Small intestine (tissue), 7 donors: ENCODE results near the gene TMEM143. TPM values are rescaled to one million over a fixed set of nuclear protein-coding genes. Genes with fewer than 3 reads are reported as not detected.
A peak's percentile ranks its signal among the peaks of the same experiment; 100 is the strongest.
"Not testable (repeated sequence)": the region's sequence is repeated elsewhere in the genome, so short reads cannot be mapped to it uniquely, and the experiment has no call there.

Source experiments
- DNase-seq, 2 donors: peaks; one replicate each; pipeline versions ENCODE4 v3.0.0 to v3.0.0-alpha.2; 2013
- FAIRE-seq: peaks from 2 replicates; lab custom pipeline; 2012; peaks lifted over from hg19 to GRCh38; lab: Jason Lieb, UNC
- H3K27ac ChIP-seq, 3 donors: one replicate each; pipeline ENCODE4 v1.5.1; 2013; ENCODE audit warnings: low read length in 2 of 3, mild to moderate bottlenecking in 2 of 3, control low read depth in 1 of 3, inconsistent platforms in 1 of 3, low read depth in 1 of 3, moderate library complexity in 1 of 3
- H3K27me3 ChIP-seq, 3 donors: one replicate each; pipeline ENCODE4 v1.6.1; 2013; ENCODE audit warnings: low read length in 3 of 3, inconsistent platforms in 1 of 3; ENCODE audit not compliant: control insufficient read depth in 3 of 3, insufficient read depth in 3 of 3
- H3K36me3 ChIP-seq, 3 donors: one replicate each; pipeline ENCODE4 v1.6.1; 2013; ENCODE audit warnings: low read length in 3 of 3, inconsistent platforms in 1 of 3, low read depth in 1 of 3, mild to moderate bottlenecking in 1 of 3, moderate library complexity in 1 of 3; ENCODE audit not compliant: control insufficient read depth in 3 of 3, insufficient read depth in 2 of 3
- H3K4me1 ChIP-seq, 3 donors: one replicate each; pipeline ENCODE4 v1.6.1; 2013; ENCODE audit warnings: low read length in 2 of 3, inconsistent platforms in 1 of 3, low read depth in 1 of 3, mild to moderate bottlenecking in 1 of 3, moderate library complexity in 1 of 3; ENCODE audit not compliant: control insufficient read depth in 3 of 3, insufficient read depth in 2 of 3
- H3K4me3 ChIP-seq, 3 donors: one replicate each; pipeline ENCODE4 v1.5.1; 2013; ENCODE audit warnings: low read length in 3 of 3, control low read depth in 1 of 3, inconsistent platforms in 1 of 3, low read depth in 1 of 3, mild to moderate bottlenecking in 1 of 3, moderate library complexity in 1 of 3
- H3K9me3 ChIP-seq, 2 donors: one replicate each; pipeline ENCODE4 v1.6.1; 2013; ENCODE audit warnings: low read depth in 1 of 2, low read length in 1 of 2; ENCODE audit not compliant: control insufficient read depth in 2 of 2, insufficient read depth in 1 of 2
- WGBS, 3 donors: extraction: QIAGEN DNeasy Blood & Tissue Kit; methylation state at CpG; one replicate each; pipeline ENCODE4 v1.1.7; 2013; 5-methylcytosine and 5-hydroxymethylcytosine counted together
- polyA plus RNA-seq, 4 donors: library from polyadenylated mRNA; stranded (reverse) in 3 of 4; unstranded in 1 of 4; fragments of 200-250 nt in 3 of 4; fragments of 120-200 nt in 1 of 4; gene quantifications; one replicate each; pipeline versions ENCODE4 v1.2.1 to v1.2.3, GENCODE V29; 2013
- donor health status: healthy with polysubstance abuse.
- donor health status: control.
- donor health status: control.
- donor health status: Bipolar disorder and iron deficiency.
- donor health status: healthy.

Gene TMEM143
- polyA plus RNA-seq, 4 donors: 5.9 to 13.2 (median 10.6) TPM

GRCh38 chr19:48371771-48372170 lies 8.0 kb upstream of the TMEM143 start:
- peaks cover 4 to 20% (median 4%) of the 10 kb centered on the region in 3 donors for H3K4me1 ChIP-seq
- 90 to 94% (median 92%) methylated on average over 5 of the region's 5 CpGs for WGBS, 3 donors
- H3K27me3 ChIP-seq, H3K9me3 ChIP-seq, FAIRE-seq, H3K27ac ChIP-seq, DNase-seq, H3K4me3 ChIP-seq, H3K36me3 ChIP-seq: not testable (repeated sequence)

GRCh38 chr19:48371367-48371766 lies 7.6 kb upstream of the TMEM143 start:
- Histone ChIP-seq H3K27ac (no peak overlapping the region), H3K4me1 (peaks cover 4 to 20% (median 4%) of the 10 kb centered on the region in 3 donors), H3K9me3 (no peaks in the 10 kb centered on the region), H3K27me3 (no peaks in the 10 kb centered on the region), H3K4me3 (no peak overlapping the region), H3K36me3 (no peaks in the 10 kb centered on the region)
- DNase-seq (no peak), FAIRE-seq (no peak)
- WGBS, 3 donors: 68 to 75% (median 73%) methylated on average over 7 of the region's 7 CpGs

- no peak overlapping the region for H3K27ac ChIP-seq
- H3K4me3 ChIP-seq: no peak overlapping the region
- WGBS, 3 donors: 77 to 84% (median 84%) methylated on average over 4 of the region's 4 CpGs
- no peak for DNase-seq
- no peaks in the 10 kb centered on the region for H3K27me3 ChIP-seq
- H3K36me3 ChIP-seq: no peaks in the 10 kb centered on the region
- H3K4me1 ChIP-seq: peaks cover 4 to 20% (median 4%) of the 10 kb centered on the region in 3 donors
- no peaks in the 10 kb centered on the region for H3K9me3 ChIP-seq
- no peak for FAIRE-seq
Measured at GRCh38 chr19:48370955-48371354, 7.2 kb upstream of the TMEM143 start.

- no peak for FAIRE-seq
- H3K4me1 ChIP-seq: peaks cover 4 to 27% (median 4%) of the 10 kb centered on the region in 3 donors
- no peak overlapping the region for H3K4me3 ChIP-seq
- no peaks in the 10 kb centered on the region for H3K9me3 ChIP-seq
- no peaks in the 10 kb centered on the region for H3K36me3 ChIP-seq
- H3K27me3 ChIP-seq: no peaks in the 10 kb centered on the region
- DNase-seq: peak; percentile 85 to 92
- peak overlapping the region; percentile 19 to 52 (median 34) for H3K27ac ChIP-seq
- 30 to 57% (median 44%) methylated on average over 12 to 14 of the region's 14 CpGs for WGBS, 3 donors
Measured at GRCh38 chr19:48368936-48369335, 5.2 kb upstream of the TMEM143 start.

- Histone ChIP-seq H3K27ac (peak overlapping the region in 1 of 3 donors; percentile 39), H3K27me3 (no peaks in the 10 kb centered on the region), H3K36me3 (no peaks in the 10 kb centered on the region), H3K4me3 (no peak overlapping the region), H3K9me3 (no peaks in the 10 kb centered on the region), H3K4me1 (peaks cover 4 to 33% (median 4%) of the 10 kb centered on the region in 3 donors)
- WGBS, 3 donors: 35 to 63% (median 36%) methylated on average over 5 of the region's 5 CpGs
- FAIRE-seq (no peak), DNase-seq (peak in 1 of 2 donors; percentile 45)
Measured at GRCh38 chr19:48367855-48368254, 4.1 kb upstream of the TMEM143 start.

GRCh38 chr19:48365602-48366001 lies 1.9 kb upstream of the TMEM143 start:
- H3K9me3 ChIP-seq: no peaks in the 10 kb centered on the region
- 93 to 95% (median 94%) methylated on average over 11 of the region's 11 CpGs for WGBS, 3 donors

GRCh38 chr19:48364598-48365348 lies 1.0 kb upstream of the TMEM143 start:
- Histone ChIP-seq H3K27ac (peak overlapping the region; percentile 43 to 94 (median 49)), H3K9me3 (no peaks in the 10 kb centered on the region), H3K27me3 (no peaks in the 10 kb centered on the region), H3K36me3 (peaks cover 0 to 4% (median 0%) of the 10 kb centered on the region in 3 donors), H3K4me1 (peaks cover 4 to 33% (median 4%) of the 10 kb centered on the region in 3 donors), H3K4me3 (peak overlapping the region in 2 of 3 donors; percentile 23 to 67)
- FAIRE-seq: no peak
- DNase-seq: no peak
- WGBS, 3 donors: 55 to 64% (median 60%) methylated on average over 10 of the region's 10 CpGs

More at GRCh38 chr19:48365602-48366001, 1.9 kb upstream of the TMEM143 start:
- Histone ChIP-seq H3K4me3 (no peak overlapping the region), H3K27ac (no peak overlapping the region), H3K27me3 (no peaks in the 10 kb centered on the region), H3K36me3 (no peaks in the 10 kb centered on the region), H3K4me1 (peaks cover 4 to 33% (median 4%) of the 10 kb centered on the region in 3 donors)
- FAIRE-seq (no peak), DNase-seq (no peak)

- FAIRE-seq (no peak), DNase-seq (no peak)
- WGBS, 3 donors: 0 to 3% (median 2%) methylated on average over 8 to 10 of the region's 10 CpGs
- Histone ChIP-seq H3K27ac (peak overlapping the region; percentile 81 to 94 (median 89)), H3K9me3 (no peaks in the 10 kb centered on the region), H3K4me1 (peaks cover 4 to 23% (median 4%) of the 10 kb centered on the region in 3 donors), H3K4me3 (peak overlapping the region; percentile 44 to 67 (median 47)), H3K27me3 (no peaks in the 10 kb centered on the region), H3K36me3 (peaks cover 0 to 8% (median 0%) of the 10 kb centered on the region in 3 donors)
Measured at GRCh38 chr19:48363500-48363809, 285 bp downstream of the TMEM143 start.
